Suprapubic skin (tissue), 4 donors: ENCODE data around the gene CPXM2.

Source experiments
- POLR2A ChIP-seq, 2 donors: fragments of 450-650 bp; IDR thresholded peaks; one replicate each; pipeline ENCODE4 v1.6.1; 2017; ENCODE audit warnings: antibody characterized with exemption in 2 of 2, mild to moderate bottlenecking in 2 of 2, moderate library complexity in 2 of 2
- POLR2AphosphoS5 ChIP-seq, 3 donors: sonication (generic); formaldehyde crosslinking; IDR thresholded peaks; one replicate each; pipeline ENCODE4 v1.6.1; 2017; ENCODE audit warnings: antibody characterized with exemption in 3 of 3
- TF ChIP-seq, protein P1 (sequence below), 2 donors: fragments of 200-600 bp in 1 of 2; fragments of 450-650 bp in 1 of 2; sonication (generic) in 1 of 2; IDR thresholded peaks; one replicate each; pipeline ENCODE4 v1.5.1; 2016 to 2019; ENCODE audit warnings: antibody characterized with exemption in 2 of 2, mild to moderate bottlenecking in 1 of 2, moderate library complexity in 1 of 2

- TF ChIP-seq, protein P1, sequence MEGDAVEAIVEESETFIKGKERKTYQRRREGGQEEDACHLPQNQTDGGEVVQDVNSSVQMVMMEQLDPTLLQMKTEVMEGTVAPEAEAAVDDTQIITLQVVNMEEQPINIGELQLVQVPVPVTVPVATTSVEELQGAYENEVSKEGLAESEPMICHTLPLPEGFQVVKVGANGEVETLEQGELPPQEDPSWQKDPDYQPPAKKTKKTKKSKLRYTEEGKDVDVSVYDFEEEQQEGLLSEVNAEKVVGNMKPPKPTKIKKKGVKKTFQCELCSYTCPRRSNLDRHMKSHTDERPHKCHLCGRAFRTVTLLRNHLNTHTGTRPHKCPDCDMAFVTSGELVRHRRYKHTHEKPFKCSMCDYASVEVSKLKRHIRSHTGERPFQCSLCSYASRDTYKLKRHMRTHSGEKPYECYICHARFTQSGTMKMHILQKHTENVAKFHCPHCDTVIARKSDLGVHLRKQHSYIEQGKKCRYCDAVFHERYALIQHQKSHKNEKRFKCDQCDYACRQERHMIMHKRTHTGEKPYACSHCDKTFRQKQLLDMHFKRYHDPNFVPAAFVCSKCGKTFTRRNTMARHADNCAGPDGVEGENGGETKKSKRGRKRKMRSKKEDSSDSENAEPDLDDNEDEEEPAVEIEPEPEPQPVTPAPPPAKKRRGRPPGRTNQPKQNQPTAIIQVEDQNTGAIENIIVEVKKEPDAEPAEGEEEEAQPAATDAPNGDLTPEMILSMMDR (IDR thresholded peaks at IDR 0.05) = no peak
- TF ChIP-seq POLR2AphosphoS5 (IDR thresholded peaks at IDR 0.05) = no peak
- no peak for TF ChIP-seq POLR2A (IDR thresholded peaks at IDR 0.05)
Measured at GRCh38 chr10:123835575-123835974, 56.0 kb downstream of the CPXM2 start.
